Medulla oblongata (tissue), 1 donor: Measurements from ENCODE around the gene ATP1B1.
"Not testable (repeated sequence)": the region's sequence is repeated elsewhere in the genome, so short reads cannot be mapped to it uniquely, and the experiment has no call there.

Experiments
- DNase-seq: peaks from one replicate; pipeline ENCODE4 v3.0.0-alpha.2; 2015; ENCODE audit errors: extremely low spot score

ATP1B1 gene

GRCh38 chr1:169115891-169116585 is 9.5 kb downstream of the ATP1B1 start:
- DNase-seq, result peak; percentile 72

- no peak for DNase-seq
Observed at GRCh38 chr1:169117014-169117413, 10.5 kb downstream of the ATP1B1 start.

- DNase-seq, result no peak
Observed at GRCh38 chr1:169117599-169117998, 11.1 kb downstream of the ATP1B1 start.

GRCh38 chr1:169118227-169118626 is 11.7 kb downstream of the ATP1B1 start:
- no peak for DNase-seq

GRCh38 chr1:169119405-169119804 is 12.9 kb downstream of the ATP1B1 start:
- DNase-seq, result no peak

- no peak for DNase-seq
Observed at GRCh38 chr1:169120066-169120465, 13.6 kb downstream of the ATP1B1 start.

DNA sequence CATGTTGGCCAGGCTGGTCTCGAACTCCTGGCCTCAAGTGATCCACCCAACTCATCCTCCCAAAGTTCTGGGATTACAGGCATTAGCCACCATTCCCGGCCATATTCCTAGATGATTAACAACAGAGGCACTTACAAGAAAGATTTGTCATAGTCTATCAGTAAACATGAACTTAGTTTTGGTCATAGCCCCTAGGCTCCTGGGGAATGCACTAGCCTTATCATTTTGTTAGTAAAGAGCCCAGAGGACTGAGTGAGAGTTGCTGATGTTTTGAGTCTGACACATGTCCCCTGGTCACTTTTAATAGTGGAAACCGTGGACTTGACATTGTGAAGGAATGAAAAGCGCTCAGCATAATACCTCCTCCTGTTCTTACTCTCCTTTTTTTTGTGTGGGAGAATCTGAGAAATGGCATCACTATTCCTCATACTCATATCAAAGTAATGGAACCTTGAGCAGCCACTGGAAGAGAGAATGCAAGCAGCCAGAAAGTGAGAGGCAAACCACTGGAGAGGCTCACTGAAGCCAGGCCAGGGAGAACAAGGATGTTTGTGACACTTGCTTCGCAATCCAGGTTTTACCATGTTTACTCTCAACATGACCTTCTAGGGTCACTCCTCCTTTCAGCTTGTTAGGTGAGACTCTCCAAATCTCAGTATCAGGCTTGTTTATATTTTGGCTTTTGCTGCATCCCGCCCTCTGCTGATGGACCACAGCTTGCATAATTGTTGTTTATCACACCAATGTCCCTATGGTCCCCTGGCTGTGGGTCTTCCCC is 14.8 kb downstream of the ATP1B1 start:
- DNase-seq, result no peak

DNA sequence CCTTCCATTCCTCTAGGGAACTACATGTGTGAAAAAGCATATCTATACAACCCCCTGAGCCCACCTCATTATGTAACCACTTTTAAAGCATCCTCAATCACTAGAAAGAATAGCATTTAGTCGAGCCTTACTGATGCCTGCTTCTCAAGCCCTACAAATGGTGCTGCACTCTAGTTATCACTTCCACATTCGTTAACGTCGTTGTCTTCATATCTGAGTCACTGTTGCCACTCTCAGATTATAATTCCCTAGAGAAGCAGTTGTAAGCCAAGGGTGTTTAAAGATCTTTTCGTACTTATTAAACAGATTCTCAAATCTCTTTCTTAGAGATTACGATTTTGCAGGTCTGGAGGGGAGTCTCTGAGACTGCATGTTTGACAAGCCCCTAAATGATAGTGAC is 16.5 kb downstream of the ATP1B1 start:
- DNase-seq, result no peak

DNA sequence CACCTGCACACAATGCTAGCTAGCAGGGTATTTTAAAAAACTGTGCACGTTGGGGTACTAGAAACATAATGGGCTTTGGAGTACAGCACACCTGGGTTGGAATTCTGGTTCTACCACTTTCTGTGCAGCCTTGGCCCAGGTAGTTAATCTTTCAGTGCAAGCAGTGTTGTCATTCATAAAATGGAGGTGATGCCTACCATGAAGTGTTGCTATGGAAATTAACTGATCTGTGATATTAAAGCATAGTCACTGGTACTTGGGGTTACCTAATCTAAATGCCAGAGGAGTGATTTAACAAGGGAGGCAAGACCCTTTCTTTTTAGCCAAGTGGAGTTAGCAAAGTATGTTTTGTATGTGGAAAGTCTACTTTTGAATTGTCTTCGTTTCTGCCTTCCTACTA is 18.0 kb downstream of the ATP1B1 start:
- DNase-seq, result no peak

- DNase-seq, result not testable (repeated sequence)
Observed at GRCh38 chr1:169125597-169125996, 19.1 kb downstream of the ATP1B1 start.

DNA sequence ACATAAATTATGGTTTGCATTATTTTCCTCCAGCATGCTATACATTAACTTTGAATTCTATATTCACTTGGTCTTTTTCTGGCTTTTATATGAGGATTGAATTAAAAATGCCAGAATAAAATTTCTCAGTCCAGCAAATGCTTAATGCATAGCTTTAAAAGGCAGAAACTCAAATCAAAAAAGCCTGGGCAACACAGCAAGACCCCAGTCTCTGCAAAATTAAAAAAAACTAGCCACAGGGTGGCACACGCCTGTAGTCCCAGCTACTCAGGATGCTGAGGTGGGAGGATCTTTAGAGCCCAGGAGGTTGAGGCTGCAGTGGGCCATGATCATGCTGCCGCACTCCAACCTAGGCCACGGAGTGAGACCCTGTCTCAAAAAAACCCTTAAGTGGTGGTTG is 19.8 kb downstream of the ATP1B1 start:
- DNase-seq, result no peak

DNA sequence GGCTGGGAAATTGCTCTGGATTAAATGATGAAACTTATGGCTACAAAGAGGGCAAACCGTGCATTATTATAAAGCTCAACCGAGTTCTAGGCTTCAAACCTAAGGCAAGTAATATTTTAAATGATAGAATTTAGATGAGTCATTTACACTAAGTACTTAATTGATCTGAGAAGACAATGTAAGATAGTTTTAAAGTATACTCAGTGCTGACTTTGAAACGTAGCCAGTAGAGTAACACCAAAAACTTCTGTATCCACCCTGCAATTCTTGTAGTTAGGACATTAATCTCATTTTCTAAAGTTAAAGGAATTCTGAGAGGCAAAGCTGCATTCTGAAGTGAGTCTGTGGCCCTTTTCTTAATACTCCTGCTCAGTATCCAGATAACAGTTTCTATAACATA is 20.8 kb downstream of the ATP1B1 start:
- DNase-seq, result no peak

DNA sequence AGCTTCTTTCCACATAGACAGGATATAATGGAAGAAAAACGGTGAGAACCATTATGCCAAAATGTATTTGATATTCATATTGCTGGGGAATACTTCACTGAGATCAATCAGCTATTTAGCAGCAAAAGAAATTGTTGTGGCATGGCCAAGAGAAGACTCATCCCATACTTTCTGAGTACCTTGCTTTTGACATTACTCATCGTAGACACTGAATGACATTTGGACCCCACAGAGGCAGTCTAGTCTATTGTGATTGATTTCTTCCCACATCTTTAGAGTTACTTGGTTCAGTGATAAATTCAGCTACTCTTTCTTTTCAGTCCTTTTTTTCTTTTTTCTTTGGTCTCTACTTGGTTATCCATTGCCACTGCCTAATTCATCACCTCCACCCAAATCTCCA is 22.1 kb downstream of the ATP1B1 start:
- DNase-seq, result no peak

- DNase-seq, result no peak
Observed at GRCh38 chr1:169129109-169129784, 22.8 kb downstream of the ATP1B1 start.

DNA sequence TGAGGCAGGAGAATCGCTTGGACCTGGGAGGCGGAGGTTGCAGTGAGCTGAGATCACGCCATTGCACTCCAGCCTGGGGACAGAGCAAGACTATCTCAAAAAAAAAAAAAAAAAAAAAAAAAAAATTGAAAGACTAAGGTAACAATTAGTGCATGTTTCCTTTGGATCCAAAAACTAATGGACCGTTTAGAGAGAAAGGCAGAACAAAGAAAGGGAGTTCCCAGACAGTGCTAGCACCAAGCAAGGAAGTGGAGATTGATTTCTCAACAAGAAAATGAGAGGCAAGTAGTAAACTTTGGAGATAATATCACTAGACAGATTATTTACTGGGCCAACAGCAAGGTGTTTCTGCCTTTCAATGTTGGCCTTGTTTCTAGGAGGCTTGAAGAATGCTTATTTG is 24.2 kb downstream of the ATP1B1 start:
- no peak for DNase-seq

GRCh38 chr1:169132512-169133227 is 26.2 kb downstream of the ATP1B1 start:
- DNase-seq, result no peak

DNA sequence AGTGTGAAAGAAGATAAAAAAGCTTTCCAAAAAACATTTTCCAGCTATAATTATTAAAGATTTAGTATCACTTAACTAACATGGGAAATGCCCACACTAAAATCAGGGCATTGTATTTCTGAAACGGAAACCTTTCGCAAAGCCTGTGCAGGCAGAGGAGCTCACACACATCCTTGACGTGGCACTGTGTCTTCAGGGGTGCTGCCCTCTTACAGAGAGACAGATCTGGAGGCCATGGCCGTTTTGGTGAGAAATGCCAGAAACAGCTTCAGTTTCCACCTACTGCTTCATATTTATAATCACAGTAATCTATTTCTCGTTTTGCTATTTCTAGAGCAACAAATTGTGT is 26.7 kb downstream of the ATP1B1 start:
- DNase-seq, result no peak

GRCh38 chr1:169133801-169134502 is 27.5 kb downstream of the ATP1B1 start:
- DNase-seq, result peak; percentile 54

DNA sequence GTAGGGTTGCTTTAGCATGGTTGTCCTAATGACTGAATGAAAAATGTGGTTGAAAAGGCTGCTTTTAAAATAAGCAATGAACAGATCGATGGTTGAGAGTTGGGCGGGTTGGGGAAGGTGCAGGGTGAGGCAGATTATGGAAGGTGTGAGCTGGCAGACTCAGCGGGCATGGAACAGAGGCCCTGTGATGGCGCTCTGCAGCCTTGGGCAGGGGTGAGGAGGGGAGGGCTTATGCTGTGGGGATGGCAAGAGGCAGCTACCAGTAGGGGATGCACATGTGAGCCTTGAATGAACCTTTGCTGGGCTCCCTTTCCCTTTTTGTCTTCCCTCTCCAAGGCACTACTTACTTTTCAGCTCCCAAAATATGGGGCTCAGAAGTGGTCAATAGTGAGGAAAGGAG is 30.9 kb downstream of the ATP1B1 start:
- DNase-seq, result no peak

- DNase-seq, result no peak
Observed at GRCh38 chr1:169138866-169139670, 32.6 kb downstream of the ATP1B1 start.

- DNase-seq, result no peak
Observed at GRCh38 chr1:169141356-169141755, 34.9 kb downstream of the ATP1B1 start.
